H1 (cell line): ENCODE results near the gene FAU. TPM values are rescaled to one million over a fixed set of nuclear protein-coding genes. Genes with fewer than 3 reads are reported as not detected.

Experiments used
- CTCF ChIA-PET: fragments of 300-600 bp; sonication (Branson Sonifier 250); formaldehyde crosslinking; loops from one replicate; lab custom pipeline; 2021; ENCODE audit not compliant: partially characterized antibody; lab: Charles Lee
- POLR2A ChIA-PET: fragments of 300-600 bp; sonication (Branson Sonifier 250); formaldehyde crosslinking; loops from one replicate; lab custom pipeline; 2021; ENCODE audit warnings: inconsistent platforms; ENCODE audit not compliant: partially characterized antibody; lab: Charles Lee
- DNase-seq, 2 experiments: peaks; one replicate each; pipeline versions ENCODE4 v3.0.0 to v3.0.0-alpha.2; 2010 to 2022; ENCODE audit warnings: low spot score in 2 of 2, low read depth in 1 of 2, mixed read lengths in 1 of 2
- FAIRE-seq: peaks from 2 replicates; lab custom pipeline; 2011; peaks lifted over from hg19 to GRCh38; lab: Jason Lieb, UNC
- H2AFZ ChIP-seq: 2 replicates; pipeline ENCODE4 v1.8.1; 2012; ENCODE audit warnings: low read length, inconsistent platforms
- H2AK5ac ChIP-seq: 2 replicates; pipeline ENCODE4 v1.6.1; 2013; ENCODE audit warnings: low read depth, low read length
- H2BK120ac ChIP-seq: replicated peaks from 2 replicates; pipeline ENCODE3; 2013; ENCODE audit warnings: low read depth, low read length, inconsistent platforms
- H2BK12ac ChIP-seq: 2 replicates; pipeline ENCODE4 v1.6.1; 2013; ENCODE audit warnings: low read depth, low read length
- H2BK15ac ChIP-seq: 2 replicates; pipeline ENCODE4 v1.6.1; 2013; ENCODE audit warnings: low read length
- H2BK20ac ChIP-seq: 2 replicates; pipeline ENCODE4 v1.6.1; 2013; ENCODE audit warnings: low read length
- H2BK5ac ChIP-seq: 2 replicates; pipeline ENCODE4 v1.6.1; 2013; ENCODE audit warnings: low read depth, low read length
- H3K14ac ChIP-seq: 2 replicates; pipeline ENCODE4 v1.6.1; 2013; ENCODE audit warnings: inconsistent platforms; ENCODE audit not compliant: insufficient read length
- H3K18ac ChIP-seq: 2 replicates; pipeline ENCODE4 v1.6.1; 2013; ENCODE audit warnings: low read length; ENCODE audit errors: extremely low read depth
- H3K23ac ChIP-seq: 2 replicates; pipeline ENCODE4 v1.6.1; 2013; ENCODE audit warnings: inconsistent platforms; ENCODE audit not compliant: insufficient read length
- H3K23me2 ChIP-seq: 2 replicates; pipeline ENCODE4 v1.6.1; 2013; ENCODE audit warnings: low read depth, low read length
- H3K27ac ChIP-seq: 2 replicates; pipeline ENCODE4 v1.6.1; 2011; ENCODE audit warnings: low read depth, low read length, inconsistent platforms
- H3K27me3 ChIP-seq, 4 experiments: replicated peaks in 1 of 4; 1 replicate in 1 of 4; 2 replicates in 3 of 4; pipeline versions ENCODE4 v1.6.1 to v1.8.1; 2011 to 2013; ENCODE audit warnings: low read length in 3 of 4, mild to moderate bottlenecking in 3 of 4, inconsistent platforms in 2 of 4, mixed read lengths in 2 of 4, moderate library complexity in 1 of 4; ENCODE audit not compliant: control insufficient read depth in 3 of 4, insufficient read depth in 3 of 4; ENCODE audit errors: extremely low read depth in 1 of 4
- H3K36me3 ChIP-seq, 4 experiments: 2 replicates each; pipeline versions ENCODE4 v1.6.1 to v1.8.1; 2011 to 2013; ENCODE audit warnings: mild to moderate bottlenecking in 4 of 4, low read length in 3 of 4, moderate library complexity in 2 of 4, control low read depth in 1 of 4, inconsistent platforms in 1 of 4; ENCODE audit not compliant: insufficient read depth in 4 of 4, control insufficient read depth in 2 of 4
- H3K4ac ChIP-seq: replicated peaks from 2 replicates; pipeline ENCODE3; 2013; ENCODE audit warnings: low read length, low read depth, mixed read lengths, inconsistent platforms; ENCODE audit not compliant: insufficient read length
- H3K4me1 ChIP-seq, 4 experiments: replicated peaks in 1 of 4; 1 replicate in 1 of 4; 2 replicates in 3 of 4; pipeline versions ENCODE4 v1.6.1 to v1.8.1; 2011 to 2013; ENCODE audit warnings: low read length in 3 of 4, inconsistent platforms in 2 of 4, mixed read lengths in 1 of 4; ENCODE audit not compliant: insufficient read depth in 4 of 4, control insufficient read depth in 3 of 4
- H3K4me2 ChIP-seq, 2 experiments: 2 replicates each; pipeline versions ENCODE4 v1.6.1 to v1.8.1; 2011 to 2013; ENCODE audit warnings: low read depth in 2 of 2, low read length in 2 of 2, control low read depth in 1 of 2, inconsistent platforms in 1 of 2, mild to moderate bottlenecking in 1 of 2; ENCODE audit not compliant: insufficient read depth in 1 of 2
- H3K4me3 ChIP-seq, 4 experiments: fragments of 200-600, 300-600 bp in 1 of 4; sonication (generic), shearing (Covaris generic), sonication (Bioruptor Twin) in 1 of 4; 2 replicates each; pipeline versions ENCODE4 v1.5.1 to v1.8.1; 2011 to 2016; ENCODE audit warnings: low read length in 4 of 4, low read depth in 3 of 4, control low read depth in 2 of 4, inconsistent platforms in 2 of 4, mild to moderate bottlenecking in 2 of 4, mixed read lengths in 1 of 4, moderate library complexity in 1 of 4; ENCODE audit not compliant: insufficient read depth in 2 of 4; ENCODE audit errors: extremely low read depth in 1 of 4
- H3K56ac ChIP-seq: replicated peaks from 2 replicates; pipeline ENCODE3; 2013; ENCODE audit warnings: low read depth, mild to moderate bottlenecking, mixed read lengths, low read length, inconsistent platforms; ENCODE audit not compliant: insufficient read length
- H3K79me1 ChIP-seq: 2 replicates; pipeline ENCODE4 v1.6.1; 2013; ENCODE audit warnings: low read depth, low read length, control low read depth
- H3K79me2 ChIP-seq, 2 experiments: 2 replicates each; pipeline versions ENCODE4 v1.6.1 to v1.8.1; 2012 to 2013; ENCODE audit warnings: low read length in 2 of 2, mild to moderate bottlenecking in 2 of 2, inconsistent platforms in 1 of 2; ENCODE audit not compliant: insufficient read depth in 2 of 2, control insufficient read depth in 1 of 2
- H3K9ac ChIP-seq, 4 experiments: replicated peaks in 1 of 4; 1 replicate in 1 of 4; 2 replicates in 3 of 4; pipeline versions ENCODE4 v1.6.1 to v1.8.1; 2011 to 2013; ENCODE audit warnings: low read depth in 3 of 4, low read length in 3 of 4, control low read depth in 2 of 4, mild to moderate bottlenecking in 2 of 4, moderate library complexity in 2 of 4, inconsistent platforms in 1 of 4; ENCODE audit errors: extremely low read depth in 1 of 4
- H3K9me3 ChIP-seq, 2 experiments: 2 replicates each; pipeline versions ENCODE4 v1.6.1 to v1.8.1; 2012 to 2013; ENCODE audit warnings: mild to moderate bottlenecking in 2 of 2, moderate library complexity in 2 of 2, control low read depth in 1 of 2, inconsistent platforms in 1 of 2, low read depth in 1 of 2, low read length in 1 of 2, mixed read lengths in 1 of 2; ENCODE audit not compliant: insufficient read depth in 2 of 2
- H4K20me1 ChIP-seq, 2 experiments: replicated peaks in 1 of 2; 2 replicates each; pipeline versions ENCODE3 to v1.8.1; 2011 to 2013; ENCODE audit warnings: inconsistent platforms in 2 of 2, low read length in 2 of 2, mild to moderate bottlenecking in 1 of 2; ENCODE audit not compliant: insufficient read depth in 2 of 2, control insufficient read depth in 1 of 2
- H4K5ac ChIP-seq: 2 replicates; pipeline ENCODE4 v1.6.1; 2013; ENCODE audit warnings: low read length, low read depth, mixed read lengths, inconsistent platforms; ENCODE audit not compliant: insufficient read length
- H4K8ac ChIP-seq: 2 replicates; pipeline ENCODE4 v1.8.0; 2013; ENCODE audit warnings: mild to moderate bottlenecking, moderate library complexity, low read length, inconsistent platforms; ENCODE audit not compliant: insufficient read depth; ENCODE audit errors: extremely low read depth
- H4K91ac ChIP-seq: replicated peaks from 2 replicates; pipeline ENCODE3; 2013; ENCODE audit warnings: low read length, mixed read lengths, inconsistent platforms; ENCODE audit not compliant: insufficient read length
- BACH1 ChIP-seq: IDR thresholded peaks from 2 replicates; pipeline ENCODE4 v1.6.1; 2012; ENCODE audit warnings: low read length, improper control_type of control experiment
- CBX5 ChIP-seq: fragments of 300-800, 300-1000 bp; sonication (generic); IDR thresholded peaks from 2 replicates; pipeline ENCODE4 v1.7.1; 2016; ENCODE audit warnings: antibody characterized with exemption, low read length, low read depth
- HDAC2 ChIP-seq, 2 experiments: fragments of 300-600 bp in 1 of 2; sonication (generic) in 1 of 2; IDR thresholded peaks; 2 replicates each; pipeline ENCODE4 v1.6.1; 2011 to 2012; ENCODE audit warnings: low read depth in 2 of 2, low read length in 2 of 2, mild to moderate bottlenecking in 2 of 2, moderate library complexity in 2 of 2, borderline replicate concordance in 1 of 2, inconsistent platforms in 1 of 2
- SIX5 ChIP-seq: IDR thresholded peaks from 2 replicates; pipeline ENCODE4 v1.6.1; 2011; ENCODE audit warnings: mild to moderate bottlenecking, low read depth, low read length
- SUZ12 ChIP-seq: fragments of 200-600 bp; sonication (generic); IDR thresholded peaks from 2 replicates; pipeline ENCODE4 v1.6.1; 2012; ENCODE audit warnings: mild to moderate bottlenecking, inconsistent platforms, low read length, moderate library complexity, mixed read lengths
- TAF1 ChIP-seq: IDR thresholded peaks from 2 replicates; pipeline ENCODE4 v1.6.1; 2011; ENCODE audit warnings: mild to moderate bottlenecking, low read depth, low read length
- TAF7 ChIP-seq: optimal IDR thresholded peaks from 2 replicates; pipeline ENCODE3; 2011; ENCODE audit warnings: low read depth, mild to moderate bottlenecking, inconsistent platforms, low read length, moderate library complexity, borderline replicate concordance
- WGBS, 2 experiments: shearing (Covaris generic) in 1 of 2; methylation state at CpG; one replicate each; pipeline versions ENCODE4 v1.1.6 to v1.1.7; 2013 to 2015; ENCODE audit warnings: low lambda C conversion rate in 2 of 2, mixed read lengths in 2 of 2, inconsistent platforms in 1 of 2, low coverage in 1 of 2, missing lambda C conversion rate in 1 of 2; ENCODE audit not compliant: insufficient replicate concordance in 2 of 2, insufficient coverage in 1 of 2, insufficient read length in 1 of 2; ENCODE audit errors: extremely low coverage in 1 of 2, missing lambda C conversion rate in 1 of 2; 5-methylcytosine and 5-hydroxymethylcytosine counted together
- polyA plus RNA-seq, 7 experiments: library from polyadenylated mRNA; depleted of rRNA in 3 of 7; stranded (reverse) in 5 of 7; unstranded in 2 of 7; fragments of >200 nt in 5 of 7; fragments of 200-250 nt in 2 of 7; gene quantifications; 1 replicate in 5 of 7; 2 replicates in 1 of 7; 4 replicates in 1 of 7; pipeline versions ENCODE4 v1.2.1 to v1.2.3, GENCODE V29; 2011 to 2013; ENCODE audit warnings: missing spikeins in 2 of 7, mixed read lengths in 2 of 7
- total RNA-seq: library from RNA; stranded (reverse); fragmentation: NEBNext Ultra II Directional; extraction: Animal tissue kit (Norgen Biotek cat#: 25700); gene quantifications from 2 replicates; pipeline ENCODE4 v1.2.1, GENCODE V29; 2021
- TF ChIP-seq, protein P1 (sequence below), 3 experiments: IDR thresholded peaks; 1 replicate in 2 of 3; 2 replicates in 1 of 3; pipeline versions ENCODE4 v1.5.1 to v1.6.1; 2011; ENCODE audit warnings: low read length in 3 of 3, mild to moderate bottlenecking in 3 of 3, inconsistent platforms in 2 of 3, low read depth in 1 of 3, moderate library complexity in 1 of 3; ENCODE audit not compliant: insufficient read depth in 1 of 3; ENCODE audit errors: control extremely low read depth in 1 of 3

The FAU gene
- total and polyA plus RNA-seq, 2 of the 8 experiments (the other 6 are each of a cell fraction or from before 2014, with no cell fraction given): 826 to 896 TPM

DNA sequence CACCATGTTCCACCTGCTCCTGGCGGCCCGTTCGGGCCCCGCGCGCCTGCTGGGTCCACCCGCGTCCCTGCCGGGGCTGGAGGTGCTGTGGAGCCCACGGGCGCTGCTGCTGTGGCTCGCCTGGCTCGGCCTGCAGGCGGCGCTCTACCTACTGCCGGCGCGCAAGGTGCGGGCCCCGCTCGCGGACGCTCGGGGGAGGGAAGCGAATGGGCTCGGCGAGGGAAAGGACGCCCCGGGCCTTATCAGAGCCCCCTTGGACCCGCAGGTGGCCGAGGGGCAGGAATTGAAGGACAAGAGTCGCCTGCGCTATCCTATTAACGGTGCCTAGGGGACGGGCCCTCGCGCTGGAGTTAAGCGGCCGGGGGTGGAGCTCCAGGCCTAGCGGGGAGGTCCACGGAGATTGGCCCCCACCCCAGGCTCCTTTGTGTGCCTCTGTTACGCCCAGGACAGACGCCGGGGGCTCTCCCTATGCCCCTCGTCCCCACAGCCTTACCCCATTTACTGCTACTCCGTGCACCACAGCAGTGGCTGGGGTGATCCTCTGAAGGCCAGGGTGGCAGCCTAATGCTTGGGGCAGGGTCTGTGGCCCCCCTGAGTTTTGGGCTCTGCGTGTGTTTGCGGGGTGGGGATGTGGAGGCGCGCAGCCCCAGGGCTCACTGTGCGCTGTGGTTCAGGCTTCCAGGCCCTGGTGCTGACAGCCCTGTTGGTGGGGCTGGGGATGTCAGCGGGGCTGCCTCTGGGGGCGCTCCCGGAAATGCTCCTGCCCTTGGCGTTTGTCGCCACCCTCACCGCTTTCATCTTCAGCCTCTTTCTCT, 9.2 kb downstream of the FAU start:
- H2AK5ac ChIP-seq: no peak overlapping the region
- H3K4me2 ChIP-seq: peak overlapping the region; percentile 71 to 95
- peak overlapping the region; percentile 60 for H3K18ac ChIP-seq
- H3K27ac ChIP-seq: no peak overlapping the region
- no peak overlapping the region for H2BK20ac ChIP-seq
- H3K4me3 ChIP-seq: peak overlapping the region; percentile 76 to 90 (median 85)
- H2AFZ ChIP-seq: no peak overlapping the region
- H3K9me3 ChIP-seq: no peaks in the 10 kb centered on the region
- peak overlapping the region; percentile 47 for H4K8ac ChIP-seq
- no peak overlapping the region for H2BK15ac ChIP-seq
- H4K91ac ChIP-seq: no peak overlapping the region
- no peak overlapping the region for H3K14ac ChIP-seq
- ChIA-PET CTCF (interaction anchor here (0.5 to 7.9 kb wide), 22 partner anchors 9 to 449 kb away, joined by 3 to 85 read pairs (median 5); partner anchors contain the start of genes ARL2, CAPN1, FAU and MRPL49), POLR2A (interaction anchor here (0.6 to 17.4 kb wide), 31 partner anchors 9 to 1096 kb away, joined by 3 to 305 read pairs (median 4); partner anchors contain the start of genes ARL2, BATF2, CAPN1 and CDCA5)
- peaks cover 0 to 6% of the 10 kb centered on the region in 2 experiments; a peak in 1 of 4 replicates for H3K79me2 ChIP-seq
- H3K4me1 ChIP-seq: peaks cover 2 to 26% (median 19%) of the 10 kb centered on the region in 4 experiments
- peaks cover 0 to 18% of the 10 kb centered on the region in 2 experiments for H4K20me1 ChIP-seq
- peak overlapping the region in 3 of 4 experiments; percentile 54 to 61 (median 55); a peak in 5 of 7 replicates for H3K9ac ChIP-seq
- H2BK5ac ChIP-seq: no peak overlapping the region
- H3K27me3 ChIP-seq: no peaks in the 10 kb centered on the region
- peak in 1 of 2 experiments; percentile 74 for DNase-seq
- H3K36me3 ChIP-seq: peaks cover 0 to 9% (median 3%) of the 10 kb centered on the region in 4 experiments; a peak in 2 of 8 replicates
- H3K4ac ChIP-seq: peak overlapping the region; percentile 29
- peak overlapping the region; percentile 73 for H3K56ac ChIP-seq
- H2BK12ac ChIP-seq: no peak overlapping the region
- peak overlapping the region; percentile 62 for H4K5ac ChIP-seq
- H3K23ac ChIP-seq: no peak overlapping the region
- H2BK120ac ChIP-seq: no peak overlapping the region
- H3K79me1 ChIP-seq: peaks cover 8% of the 10 kb centered on the region
- no peak for FAIRE-seq
- H3K23me2 ChIP-seq: peaks cover 17% of the 10 kb centered on the region; the same call in 1 of the 2 replicates
- WGBS, 2 experiments: 3% methylated on average over 56 of the region's 57 CpGs; no CpG with 5 or more reads in 1 of the 2 experiments
- TF ChIP-seq, protein P1, sequence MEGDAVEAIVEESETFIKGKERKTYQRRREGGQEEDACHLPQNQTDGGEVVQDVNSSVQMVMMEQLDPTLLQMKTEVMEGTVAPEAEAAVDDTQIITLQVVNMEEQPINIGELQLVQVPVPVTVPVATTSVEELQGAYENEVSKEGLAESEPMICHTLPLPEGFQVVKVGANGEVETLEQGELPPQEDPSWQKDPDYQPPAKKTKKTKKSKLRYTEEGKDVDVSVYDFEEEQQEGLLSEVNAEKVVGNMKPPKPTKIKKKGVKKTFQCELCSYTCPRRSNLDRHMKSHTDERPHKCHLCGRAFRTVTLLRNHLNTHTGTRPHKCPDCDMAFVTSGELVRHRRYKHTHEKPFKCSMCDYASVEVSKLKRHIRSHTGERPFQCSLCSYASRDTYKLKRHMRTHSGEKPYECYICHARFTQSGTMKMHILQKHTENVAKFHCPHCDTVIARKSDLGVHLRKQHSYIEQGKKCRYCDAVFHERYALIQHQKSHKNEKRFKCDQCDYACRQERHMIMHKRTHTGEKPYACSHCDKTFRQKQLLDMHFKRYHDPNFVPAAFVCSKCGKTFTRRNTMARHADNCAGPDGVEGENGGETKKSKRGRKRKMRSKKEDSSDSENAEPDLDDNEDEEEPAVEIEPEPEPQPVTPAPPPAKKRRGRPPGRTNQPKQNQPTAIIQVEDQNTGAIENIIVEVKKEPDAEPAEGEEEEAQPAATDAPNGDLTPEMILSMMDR (IDR thresholded peaks at IDR 0.05; ENCODE audit: control extremely low read depth in 1 of 3, insufficient read depth in 1 of 3, low read depth in 1 of 3, low read length in 3 of 3): peak in 2 of 3 experiments; percentile 67 to 72; a peak in 3 of 4 replicates
- TF ChIP-seq TAF1: 0 out of 2 replicates have a peak, but pooled peaks have one; percentile 42
- no peak for TF ChIP-seq CBX5
- TF ChIP-seq SUZ12: peak; percentile 49; the same call in 1 of the 2 replicates
- TF ChIP-seq SIX5: no peak
- TF ChIP-seq TAF7: no peak
- TF ChIP-seq BACH1: peak; percentile 96
- peak; percentile 94 to 100 for TF ChIP-seq HDAC2 (IDR thresholded peaks at IDR 0.05; ENCODE audit: borderline replicate concordance in 1 of 2, low read depth in 2 of 2, low read length in 2 of 2)
